ENCODE measurements around the gene KRTAP3-2. TPM values are rescaled to one million over a fixed set of nuclear protein-coding genes. Genes with fewer than 3 reads are reported as not detected.

Gene KRTAP3-2
- total RNA-seq, 1 experiment from 2014 or later: not detected

DNA sequence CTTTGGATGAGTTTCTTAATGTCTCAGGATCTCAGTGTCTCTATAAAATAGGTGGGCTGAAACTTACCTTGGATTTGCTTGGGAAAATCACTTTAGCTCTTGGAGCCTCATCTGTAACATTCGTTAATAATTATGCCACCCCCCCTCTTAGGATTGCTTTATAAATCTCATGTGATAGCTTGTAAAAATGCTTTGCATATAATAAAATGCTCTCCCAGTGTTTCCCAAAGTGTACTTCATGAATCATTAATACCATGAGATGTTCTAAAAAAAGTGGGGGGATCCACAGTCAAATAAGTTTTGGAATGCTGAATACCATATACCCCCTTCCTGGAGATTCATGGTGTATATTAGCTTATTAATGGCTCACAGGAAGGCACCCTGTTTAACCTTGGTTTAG lies 38.1 kb downstream of the KRTAP3-2 start:
- Histone ChIP-seq H3K79me2 (ENCODE audit: insufficient read depth, low read length) (no peaks in the 10 kb centered on the region), H3K4me3 (replicated peaks in 1 of 2; ENCODE audit: low read depth in 1 of 2, low read length in 2 of 2) (no peak overlapping the region), H3K4me2 (ENCODE audit: low read length) (no peak overlapping the region), H4K20me1 (ENCODE audit: insufficient read depth) (no peaks in the 10 kb centered on the region), H3K9me2 (ENCODE audit: insufficient read depth) (no peaks in the 10 kb centered on the region), H3K27ac (ENCODE audit: low read depth, low read length) (no peak overlapping the region), H2AFZ (ENCODE audit: low read depth, low read length, poor library complexity, severe bottlenecking) (no peak overlapping the region), H3K9me3 (ENCODE audit: control insufficient read depth in 1 of 2, insufficient read depth in 1 of 2, low read depth in 1 of 2, low read length in 2 of 2) (peaks cover 0 to 25% of the 10 kb centered on the region in 2 experiments; a peak in 1 of 4 replicates), H3K4me1 (ENCODE audit: control insufficient read depth in 1 of 2, insufficient read depth in 2 of 2, low read length in 2 of 2) (peaks cover 37 to 39% of the 10 kb centered on the region in 2 experiments), H3K27me3 (ENCODE audit: insufficient read depth, low read length) (no peaks in the 10 kb centered on the region), H3K36me3 (ENCODE audit: control insufficient read depth in 1 of 2, insufficient read depth in 2 of 2, low read length in 2 of 2) (peaks cover 0 to 38% of the 10 kb centered on the region in 2 experiments; a peak in 2 of 4 replicates), H3K9ac (ENCODE audit: low read length) (no peak overlapping the region)
- no peak for ATAC-seq
- intact Hi-C loops (cut with micrococcal nuclease): no loop called here
- ChIA-PET POLR2A (no interaction called here), CTCF (no interaction called here), RAD21 (ENCODE audit: low non-redundant PET in 1 of 2, low total read pairs in 2 of 2, uncharacterized antibody in 2 of 2, unreplicated experiment in 2 of 2) (no interaction called here)
- BruUV-seq (replicated peaks): no TSS peak
- TF ChIP-seq, protein P1, sequence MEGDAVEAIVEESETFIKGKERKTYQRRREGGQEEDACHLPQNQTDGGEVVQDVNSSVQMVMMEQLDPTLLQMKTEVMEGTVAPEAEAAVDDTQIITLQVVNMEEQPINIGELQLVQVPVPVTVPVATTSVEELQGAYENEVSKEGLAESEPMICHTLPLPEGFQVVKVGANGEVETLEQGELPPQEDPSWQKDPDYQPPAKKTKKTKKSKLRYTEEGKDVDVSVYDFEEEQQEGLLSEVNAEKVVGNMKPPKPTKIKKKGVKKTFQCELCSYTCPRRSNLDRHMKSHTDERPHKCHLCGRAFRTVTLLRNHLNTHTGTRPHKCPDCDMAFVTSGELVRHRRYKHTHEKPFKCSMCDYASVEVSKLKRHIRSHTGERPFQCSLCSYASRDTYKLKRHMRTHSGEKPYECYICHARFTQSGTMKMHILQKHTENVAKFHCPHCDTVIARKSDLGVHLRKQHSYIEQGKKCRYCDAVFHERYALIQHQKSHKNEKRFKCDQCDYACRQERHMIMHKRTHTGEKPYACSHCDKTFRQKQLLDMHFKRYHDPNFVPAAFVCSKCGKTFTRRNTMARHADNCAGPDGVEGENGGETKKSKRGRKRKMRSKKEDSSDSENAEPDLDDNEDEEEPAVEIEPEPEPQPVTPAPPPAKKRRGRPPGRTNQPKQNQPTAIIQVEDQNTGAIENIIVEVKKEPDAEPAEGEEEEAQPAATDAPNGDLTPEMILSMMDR (IDR thresholded peaks at IDR 0.05 in 2 of 3, conservative IDR thresholded peaks at IDR 0.05 in 1 of 3; ENCODE audit: borderline replicate concordance in 1 of 3, insufficient read depth in 1 of 3, low read depth in 2 of 3, low read length in 2 of 3): no peak
- TF ChIP-seq, protein P2, sequence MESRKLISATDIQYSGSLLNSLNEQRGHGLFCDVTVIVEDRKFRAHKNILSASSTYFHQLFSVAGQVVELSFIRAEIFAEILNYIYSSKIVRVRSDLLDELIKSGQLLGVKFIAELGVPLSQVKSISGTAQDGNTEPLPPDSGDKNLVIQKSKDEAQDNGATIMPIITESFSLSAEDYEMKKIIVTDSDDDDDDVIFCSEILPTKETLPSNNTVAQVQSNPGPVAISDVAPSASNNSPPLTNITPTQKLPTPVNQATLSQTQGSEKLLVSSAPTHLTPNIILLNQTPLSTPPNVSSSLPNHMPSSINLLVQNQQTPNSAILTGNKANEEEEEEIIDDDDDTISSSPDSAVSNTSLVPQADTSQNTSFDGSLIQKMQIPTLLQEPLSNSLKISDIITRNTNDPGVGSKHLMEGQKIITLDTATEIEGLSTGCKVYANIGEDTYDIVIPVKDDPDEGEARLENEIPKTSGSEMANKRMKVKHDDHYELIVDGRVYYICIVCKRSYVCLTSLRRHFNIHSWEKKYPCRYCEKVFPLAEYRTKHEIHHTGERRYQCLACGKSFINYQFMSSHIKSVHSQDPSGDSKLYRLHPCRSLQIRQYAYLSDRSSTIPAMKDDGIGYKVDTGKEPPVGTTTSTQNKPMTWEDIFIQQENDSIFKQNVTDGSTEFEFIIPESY (IDR thresholded peaks at IDR 0.05; ENCODE audit: extremely low read depth, insufficient replicate concordance, low read length): no peak
- DNase-seq (ENCODE audit: low read depth, low spot score): no peak

DNA sequence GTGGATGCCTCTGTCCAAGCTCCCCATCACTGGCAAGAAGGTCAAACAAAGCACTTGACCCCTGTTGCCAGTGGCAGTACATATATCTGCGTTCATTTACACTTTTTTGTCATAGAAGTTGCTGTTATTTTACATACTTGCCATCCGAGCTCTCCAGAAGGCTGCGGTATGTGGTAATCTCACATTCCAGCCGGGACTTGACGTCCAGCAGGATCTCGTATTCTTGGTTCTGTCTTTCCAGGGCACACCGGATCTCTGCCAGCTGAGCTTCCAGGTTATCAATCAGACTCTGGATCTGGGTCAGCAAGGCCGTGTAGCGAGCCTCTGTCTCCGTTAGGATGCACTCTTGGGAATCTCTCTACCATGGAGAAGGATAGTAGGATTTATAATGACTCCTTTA lies 39.6 kb downstream of the KRTAP3-2 start:
- POLR2A ChIA-PET: no interaction called here
- Histone ChIP-seq H3K4me1 (ENCODE audit: control insufficient read depth in 1 of 2, insufficient read depth in 2 of 2, low read length in 2 of 2) (peaks cover 52 to 53% of the 10 kb centered on the region in 2 experiments), H3K27ac (ENCODE audit: low read depth, low read length) (peak overlapping the region; percentile 99), H3K27me3 (ENCODE audit: insufficient read depth, low read length) (no peaks in the 10 kb centered on the region), H3K36me3 (ENCODE audit: control insufficient read depth in 1 of 2, insufficient read depth in 2 of 2, low read length in 2 of 2) (peaks cover 0 to 38% of the 10 kb centered on the region in 2 experiments; a peak in 2 of 4 replicates), H4K20me1 (ENCODE audit: insufficient read depth) (no peaks in the 10 kb centered on the region), H2AFZ (ENCODE audit: low read depth, low read length, poor library complexity, severe bottlenecking) (no peak overlapping the region), H3K9ac (ENCODE audit: low read length) (no peak overlapping the region), H3K4me3 (replicated peaks in 1 of 2; ENCODE audit: low read depth in 1 of 2, low read length in 2 of 2) (no peak overlapping the region), H3K4me2 (ENCODE audit: low read length) (no peak overlapping the region), H3K9me2 (ENCODE audit: insufficient read depth) (no peaks in the 10 kb centered on the region), H3K9me3 (ENCODE audit: control insufficient read depth in 1 of 2, insufficient read depth in 1 of 2, low read depth in 1 of 2, low read length in 2 of 2) (peaks cover 0 to 25% of the 10 kb centered on the region in 2 experiments; a peak in 1 of 4 replicates), H3K79me2 (ENCODE audit: insufficient read depth, low read length) (no peaks in the 10 kb centered on the region)
- TF ChIP-seq RAD21 (IDR thresholded peaks at IDR 0.05; ENCODE audit: low read depth) (no peak), CEBPB (IDR thresholded peaks at IDR 0.05; ENCODE audit: low read depth) (no peak)
- RAD21 ChIA-PET (ENCODE audit: low non-redundant PET in 1 of 2, low total read pairs in 2 of 2, uncharacterized antibody in 2 of 2, unreplicated experiment in 2 of 2): no interaction called here
- intact Hi-C loops (cut with micrococcal nuclease): no loop called here
- BruUV-seq (replicated peaks): no TSS peak
- CTCF ChIA-PET: no interaction called here
- no peak for ATAC-seq
- DNase-seq (ENCODE audit: low read depth, low spot score): no peak

Data from HCT116 (cell line).